Ectodermal cell (in vitro differentiated cells): ENCODE measurements around the gene GUK1. TPM values are rescaled to one million over a fixed set of nuclear protein-coding genes. Genes with fewer than 3 reads are reported as not detected.

Source experiments
- H3K27ac ChIP-seq: 2 replicates; pipeline ENCODE4 v1.7.0; 2013; ENCODE audit warnings: mild to moderate bottlenecking, low read depth, low read length; ENCODE audit not compliant: insufficient read depth, poor library complexity, severe bottlenecking
- H3K27me3 ChIP-seq: 2 replicates; pipeline ENCODE4 v1.7.0; 2013; ENCODE audit warnings: mild to moderate bottlenecking, low read length; ENCODE audit not compliant: insufficient read depth, control insufficient read depth, poor library complexity, severe bottlenecking
- H3K36me3 ChIP-seq: one replicate; pipeline ENCODE4 v1.7.0; 2013; ENCODE audit warnings: low read length; ENCODE audit not compliant: control insufficient read depth, insufficient read depth
- H3K4me1 ChIP-seq: one replicate; pipeline ENCODE4 v1.7.0; 2013; ENCODE audit warnings: low read length; ENCODE audit not compliant: control insufficient read depth, insufficient read depth
- H3K4me3 ChIP-seq: 2 replicates; pipeline ENCODE4 v1.7.0; 2013; ENCODE audit warnings: low read depth, low read length, control low read depth; ENCODE audit not compliant: insufficient read depth
- H3K9me3 ChIP-seq: 2 replicates; pipeline ENCODE4 v1.7.0; 2013; ENCODE audit warnings: mild to moderate bottlenecking, low read length, moderate library complexity; ENCODE audit not compliant: control insufficient read depth
- WGBS, 2 experiments: methylation state at CpG; one replicate each; pipeline ENCODE4 v1.1.7; 2013; ENCODE audit warnings: missing lambda C conversion rate in 2 of 2; 5-methylcytosine and 5-hydroxymethylcytosine counted together
- polyA plus RNA-seq, 4 experiments: library from polyadenylated mRNA; stranded (reverse); fragments of 50-300 nt; gene quantifications; one replicate each; pipeline ENCODE4 v1.2.3, GENCODE V29; 2013

The GUK1 gene, protein sequence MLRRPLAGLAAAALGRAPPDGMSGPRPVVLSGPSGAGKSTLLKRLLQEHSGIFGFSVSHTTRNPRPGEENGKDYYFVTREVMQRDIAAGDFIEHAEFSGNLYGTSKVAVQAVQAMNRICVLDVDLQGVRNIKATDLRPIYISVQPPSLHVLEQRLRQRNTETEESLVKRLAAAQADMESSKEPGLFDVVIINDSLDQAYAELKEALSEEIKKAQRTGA
- polyA plus RNA-seq (2013, experiment 1 of 4): 99.6 TPM
- polyA plus RNA-seq (2013, experiment 2 of 4): 91.8 TPM
- 107 TPM for polyA plus RNA-seq (2013, experiment 3 of 4)
- 114 TPM for polyA plus RNA-seq (2013, experiment 4 of 4)

DNA sequence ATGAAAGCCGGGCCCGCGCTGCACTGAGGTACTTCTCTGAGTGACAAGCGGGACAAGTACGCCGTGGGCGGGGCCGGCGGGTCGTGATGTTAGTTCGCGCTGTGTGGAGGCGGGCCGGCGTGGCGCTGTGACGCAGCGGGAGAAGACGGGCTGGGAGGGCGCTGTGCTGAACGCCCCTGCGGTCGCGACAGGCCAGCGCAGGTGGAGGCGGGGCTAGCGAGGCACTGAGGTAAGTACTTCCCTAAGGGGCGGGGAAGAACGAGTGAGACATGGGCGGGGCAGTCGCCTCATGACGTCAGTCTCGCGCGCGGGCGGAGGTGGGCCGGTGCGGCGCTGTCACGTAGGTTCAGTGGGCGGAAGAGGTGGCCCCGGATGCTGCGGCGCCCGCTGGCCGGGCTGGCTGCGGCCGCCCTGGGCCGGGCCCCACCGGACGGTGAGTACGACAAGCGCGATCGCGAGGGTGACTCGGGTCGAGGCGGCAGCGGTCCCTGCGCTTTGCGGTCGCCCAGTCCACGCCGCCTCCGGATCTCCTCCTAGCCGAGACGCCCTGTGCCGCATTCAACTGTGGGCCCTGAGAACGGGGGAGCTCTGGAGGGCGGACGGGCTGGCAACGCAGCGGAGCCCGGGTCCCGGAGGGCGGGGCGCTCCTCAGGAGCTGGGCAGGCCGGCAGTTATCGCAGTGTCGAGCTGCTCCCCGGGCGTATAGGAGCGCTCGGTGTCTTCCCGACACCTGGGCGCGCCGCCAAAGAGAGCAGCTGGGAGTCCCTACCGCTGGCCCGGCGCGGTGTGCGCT is at the start of gene GUK1:
GUK1 (plus strand) TSS at position 349 of the 793 bp plus-strand sequence; CDS start at position 373, 24 bp downstream.
- peaks cover 37% of the 10 kb centered on the region for H3K27me3 ChIP-seq
- no peaks in the 10 kb centered on the region for H3K36me3 ChIP-seq
- H3K4me3 ChIP-seq: peak within 1 kb of the TSS; percentile 96
- H3K4me1 ChIP-seq: peaks cover 7% of the 10 kb centered on the region
- 0% methylated on average over 95 of the region's 95 CpGs for WGBS, 2 experiments
- H3K9me3 ChIP-seq: no peaks in the 10 kb centered on the region
- peak within 1 kb of the TSS; percentile 95 for H3K27ac ChIP-seq

DNA sequence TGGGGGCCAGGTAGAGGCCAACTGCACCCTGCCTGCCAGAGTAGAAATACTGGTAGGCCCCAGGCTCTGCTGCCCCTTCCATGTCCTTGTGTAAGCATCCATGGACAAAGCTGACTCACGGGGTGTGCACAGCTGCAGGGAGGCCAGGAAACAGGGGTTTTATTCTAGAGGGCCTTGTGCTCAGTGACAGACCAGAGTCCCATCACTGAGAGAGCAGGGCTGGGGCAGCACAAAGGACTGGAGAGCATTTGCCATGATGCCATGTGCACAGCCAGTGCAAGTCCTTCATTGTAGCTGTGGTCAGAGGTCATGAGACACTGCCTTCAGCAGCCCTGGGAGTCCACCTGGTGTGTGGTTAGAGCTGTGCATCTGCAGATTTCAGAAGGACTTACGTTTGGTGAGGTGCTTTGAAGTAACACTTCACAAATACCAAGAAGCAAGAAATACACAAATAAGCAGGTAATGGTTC is 49.4 kb upstream of the GUK1 start:
- H3K4me3 ChIP-seq: no peak overlapping the region
- peaks cover 7% of the 10 kb centered on the region for H3K4me1 ChIP-seq
- no peaks in the 10 kb centered on the region for H3K27me3 ChIP-seq
- WGBS, 2 experiments: 86 to 96% methylated on average over 1 to 2 of the region's 2 CpGs
- H3K9me3 ChIP-seq: no peaks in the 10 kb centered on the region
- no peak overlapping the region for H3K27ac ChIP-seq
- no peaks in the 10 kb centered on the region for H3K36me3 ChIP-seq

DNA sequence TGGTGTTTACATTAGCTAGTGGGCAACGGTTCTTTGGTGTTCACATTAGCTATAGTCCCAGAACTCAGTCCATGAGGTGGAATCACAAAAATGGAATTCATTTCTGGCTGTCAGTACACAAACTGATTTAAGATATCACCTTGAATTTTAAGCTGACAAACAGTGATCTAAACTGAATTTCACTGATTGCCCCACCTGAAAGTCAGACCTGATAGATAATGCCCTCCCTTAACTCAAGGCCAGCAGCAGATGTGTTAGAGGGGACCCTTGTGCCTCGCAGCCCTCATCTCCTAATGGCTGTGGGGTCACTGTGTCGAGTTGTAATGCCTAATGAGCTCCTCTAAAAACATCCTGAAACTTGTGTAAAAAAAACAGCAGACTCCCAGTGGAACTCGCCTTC is 49.0 kb upstream of the GUK1 start:
- Histone ChIP-seq H3K27ac (no peak overlapping the region), H3K9me3 (no peaks in the 10 kb centered on the region), H3K4me3 (no peak overlapping the region), H3K27me3 (no peaks in the 10 kb centered on the region), H3K4me1 (peaks cover 4% of the 10 kb centered on the region), H3K36me3 (no peaks in the 10 kb centered on the region)
- WGBS, 2 experiments: 91 to 98% methylated on average over 4 of the region's 4 CpGs

DNA sequence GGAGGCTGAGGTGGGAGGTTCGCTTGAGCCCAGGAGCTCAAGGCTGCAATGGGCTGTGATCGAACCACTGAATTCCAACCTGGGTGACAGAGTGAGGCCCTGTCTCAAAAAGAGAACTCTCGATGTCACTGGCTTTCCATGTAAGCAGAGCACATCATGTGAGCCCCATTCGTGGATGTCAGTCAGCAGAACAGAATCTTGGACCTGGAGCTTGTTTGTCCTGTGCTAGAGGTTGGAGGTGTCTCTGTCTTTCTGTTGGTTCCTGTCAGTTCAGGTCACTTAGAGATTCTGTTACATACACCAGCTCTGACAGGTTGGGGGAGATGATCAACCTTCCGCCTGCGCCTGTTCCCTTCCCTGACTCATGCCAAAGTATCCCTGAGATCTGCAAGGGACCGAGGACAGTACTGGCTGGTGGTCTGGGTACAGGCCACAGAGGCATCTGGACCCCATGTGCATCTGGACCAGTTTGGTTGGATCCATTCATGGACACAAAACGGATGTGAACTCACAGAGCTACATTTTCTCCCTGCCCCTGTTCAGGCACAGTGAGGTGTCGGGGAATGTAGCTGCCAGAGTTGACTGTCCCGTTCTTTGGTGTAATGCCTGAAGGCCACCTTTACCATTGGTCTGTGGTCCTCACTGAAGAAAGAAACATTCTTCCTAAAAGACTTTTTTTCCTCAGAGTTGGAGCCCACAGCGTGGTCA is 47.6 kb upstream of the GUK1 start:
- Histone ChIP-seq H3K4me1 (no peaks in the 10 kb centered on the region), H3K27me3 (no peaks in the 10 kb centered on the region), H3K4me3 (no peak overlapping the region), H3K36me3 (peaks cover 6% of the 10 kb centered on the region), H3K27ac (no peak overlapping the region), H3K9me3 (no peaks in the 10 kb centered on the region)
- 95 to 96% methylated on average over 11 of the region's 11 CpGs for WGBS, 2 experiments

DNA sequence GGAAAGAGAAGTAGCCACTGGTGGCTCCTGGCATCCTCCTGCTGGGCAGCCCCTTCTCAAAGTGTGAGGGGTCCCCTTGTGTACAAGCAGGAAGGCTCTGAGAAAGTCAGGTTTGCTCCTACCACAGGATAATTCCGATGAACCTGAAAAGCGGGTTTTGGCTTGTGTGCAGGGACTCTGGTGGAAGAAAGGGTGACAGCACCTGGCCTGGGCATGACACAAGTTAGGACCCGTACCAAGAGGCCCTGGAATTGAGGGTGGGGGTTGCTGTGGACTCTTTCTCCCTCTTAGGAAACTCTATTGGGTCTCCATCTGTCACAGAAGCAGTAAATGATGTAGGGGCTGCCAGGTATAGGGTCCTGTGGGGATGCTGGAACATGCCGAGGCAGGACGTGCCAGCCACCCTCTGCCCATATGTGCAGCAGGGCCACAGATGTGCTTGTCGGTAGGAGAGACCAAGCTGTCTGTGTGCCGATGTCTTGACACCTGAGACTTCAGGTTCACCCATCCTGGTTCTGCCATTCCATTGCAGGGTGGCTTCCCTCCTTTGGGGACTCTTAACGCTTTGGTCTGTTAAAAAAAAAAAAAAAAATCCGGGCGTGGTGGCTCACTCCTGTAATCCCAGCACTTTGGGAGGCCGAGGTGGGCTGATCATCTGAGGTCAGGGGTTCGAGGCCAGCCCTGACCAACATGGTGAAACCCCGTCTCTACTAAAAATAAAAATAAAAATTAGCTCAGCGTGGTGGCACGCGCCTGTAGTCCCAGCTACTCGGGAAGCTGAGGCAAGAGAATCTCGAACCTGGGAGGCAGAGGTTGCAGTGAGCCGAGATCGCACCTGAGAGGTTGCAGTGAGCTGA is 46.8 kb upstream of the GUK1 start:
- H3K27ac ChIP-seq: no peak overlapping the region
- H3K36me3 ChIP-seq: peaks cover 14% of the 10 kb centered on the region
- WGBS, 2 experiments: 94% methylated on average over 20 of the region's 20 CpGs
- no peaks in the 10 kb centered on the region for H3K4me1 ChIP-seq
- H3K4me3 ChIP-seq: no peak overlapping the region
- no peaks in the 10 kb centered on the region for H3K27me3 ChIP-seq
- no peaks in the 10 kb centered on the region for H3K9me3 ChIP-seq

DNA sequence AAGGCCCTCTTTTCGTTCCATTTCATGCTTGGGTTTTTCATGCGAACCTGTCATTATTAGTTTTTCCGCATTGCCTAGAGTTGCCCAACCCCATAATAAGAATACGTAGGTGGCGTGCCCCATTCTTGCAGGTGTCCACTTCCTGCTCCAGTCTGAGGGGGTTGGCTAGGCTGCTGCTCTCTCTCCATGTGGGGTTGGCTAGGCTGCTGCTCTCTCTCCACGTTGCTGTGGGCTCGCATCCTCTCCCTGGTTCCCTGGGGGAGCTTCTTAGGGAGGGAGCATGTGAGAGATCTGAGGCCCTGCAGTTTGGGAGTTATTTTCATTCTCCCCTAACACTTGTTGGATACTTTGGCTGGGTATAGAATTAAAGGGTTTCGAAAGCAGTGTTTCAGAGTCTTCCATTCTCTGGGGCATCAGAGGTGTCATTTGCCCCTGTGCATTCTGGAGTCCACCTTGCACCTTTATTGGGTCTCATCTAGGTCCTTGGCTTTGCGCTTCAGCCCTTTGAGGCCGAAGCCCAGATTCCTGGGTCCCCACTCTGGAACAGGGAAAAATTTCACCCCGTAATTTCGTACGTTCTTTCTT is 45.6 kb upstream of the GUK1 start:
- Histone ChIP-seq H3K4me3 (no peak overlapping the region), H3K27me3 (no peaks in the 10 kb centered on the region), H3K36me3 (peaks cover 24% of the 10 kb centered on the region), H3K4me1 (no peaks in the 10 kb centered on the region), H3K27ac (no peak overlapping the region), H3K9me3 (no peaks in the 10 kb centered on the region)
- WGBS, 2 experiments: 87 to 90% methylated on average over 13 of the region's 13 CpGs

DNA sequence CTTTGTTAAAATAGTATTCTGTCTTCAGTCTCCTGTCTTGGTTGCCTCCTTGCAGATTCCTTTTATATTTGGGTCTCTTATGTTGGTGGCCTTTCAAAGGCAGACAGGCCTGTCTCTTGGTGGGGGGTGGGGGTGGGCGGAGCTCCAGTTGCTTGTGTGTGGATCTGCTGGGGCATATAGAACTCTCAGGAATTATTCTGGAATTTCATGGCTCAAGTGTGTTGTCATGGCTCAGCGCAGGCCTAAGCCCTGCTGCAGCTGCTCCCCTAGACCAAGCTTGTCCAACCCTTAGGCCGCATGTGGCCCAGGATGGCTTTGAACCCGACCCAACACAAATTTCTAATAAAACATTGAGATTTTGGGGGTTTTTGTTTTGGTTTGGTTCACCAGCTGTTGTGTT is 44.9 kb upstream of the GUK1 start:
- H3K9me3 ChIP-seq: no peaks in the 10 kb centered on the region
- H3K27ac ChIP-seq: no peak overlapping the region
- H3K36me3 ChIP-seq: peaks cover 29% of the 10 kb centered on the region
- no peaks in the 10 kb centered on the region for H3K4me1 ChIP-seq
- 94 to 100% methylated on average over 4 of the region's 4 CpGs for WGBS, 2 experiments
- H3K4me3 ChIP-seq: no peak overlapping the region
- no peaks in the 10 kb centered on the region for H3K27me3 ChIP-seq

DNA sequence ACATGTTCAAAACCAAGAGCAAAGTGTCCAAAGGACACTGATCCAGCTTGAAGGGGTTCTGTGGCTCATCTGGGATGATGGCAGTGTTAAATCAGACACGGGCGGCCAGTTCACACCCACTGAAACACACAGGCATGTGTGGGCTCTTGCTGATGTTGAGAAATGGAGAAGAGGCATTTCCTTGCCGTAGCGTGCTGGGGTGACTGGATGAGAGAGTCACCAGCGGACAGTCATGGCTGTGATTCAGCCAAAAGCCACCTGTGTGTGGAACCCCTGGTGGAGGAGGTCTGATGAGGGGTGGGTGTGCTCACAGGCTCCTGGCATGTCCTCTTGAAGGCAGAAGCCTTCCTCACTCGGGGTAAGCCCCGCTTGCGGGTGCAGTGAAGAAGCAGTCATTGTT is 44.1 kb upstream of the GUK1 start:
- WGBS, 2 experiments: 96 to 97% methylated on average over 8 of the region's 8 CpGs
- Histone ChIP-seq H3K4me3 (no peak overlapping the region), H3K9me3 (no peaks in the 10 kb centered on the region), H3K27ac (no peak overlapping the region), H3K4me1 (no peaks in the 10 kb centered on the region), H3K36me3 (peaks cover 33% of the 10 kb centered on the region), H3K27me3 (no peaks in the 10 kb centered on the region)
